ENCODE results near the gene SBF2.

Gene SBF2

DNA sequence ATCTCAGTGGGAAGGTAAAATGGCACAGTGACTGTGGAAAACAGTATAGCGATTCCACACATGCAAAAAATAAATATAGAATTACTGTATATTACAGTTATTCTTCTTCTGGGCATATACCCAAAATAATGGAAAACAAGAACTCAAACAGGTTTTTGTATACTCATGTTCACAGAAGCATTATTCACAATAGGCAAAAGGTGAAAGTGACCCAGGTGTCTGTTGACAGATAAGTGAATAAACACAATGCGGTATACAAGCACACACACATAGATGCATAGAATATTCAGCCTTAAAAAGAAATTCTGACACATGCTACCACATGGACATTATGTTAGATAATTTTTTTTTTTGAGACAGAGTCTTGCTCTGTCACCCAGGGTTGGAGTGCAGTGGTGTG is 397.1 kb downstream of the SBF2 start:
- Histone ChIP-seq H3K9me3 (ENCODE audit: control insufficient read depth, low read length) (no peaks in the 10 kb centered on the region), H3K36me3 (ENCODE audit: control insufficient read depth, insufficient read depth, low read length) (no peaks in the 10 kb centered on the region), H3K27me3 (ENCODE audit: control insufficient read depth, insufficient read depth, low read length) (no peaks in the 10 kb centered on the region), H3K9ac (ENCODE audit: low read length) (no peak overlapping the region), H3K4me3 (ENCODE audit: low read length) (no peak overlapping the region), H3K4me1 (ENCODE audit: control insufficient read depth, insufficient read depth, low read length) (no peaks in the 10 kb centered on the region)

DNA sequence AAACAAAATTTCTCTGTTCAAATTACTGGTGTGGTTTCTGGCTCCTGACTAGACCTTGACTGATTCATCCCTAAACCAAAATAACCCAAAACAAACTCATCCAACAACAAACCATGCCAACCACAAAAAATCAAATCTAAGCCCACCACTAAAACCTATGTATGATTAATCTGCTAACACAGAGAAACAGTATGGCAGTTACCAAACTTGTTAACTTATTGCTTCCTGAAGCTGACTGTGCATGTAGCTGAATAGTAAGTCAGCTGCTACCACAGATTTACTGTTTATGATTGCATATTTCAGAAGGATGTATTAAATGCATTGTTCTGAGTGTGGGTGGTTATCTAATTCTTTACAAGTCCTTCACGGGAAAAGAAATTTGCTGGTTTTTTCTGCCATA is 399.0 kb downstream of the SBF2 start:
- no peaks in the 10 kb centered on the region for H3K36me3 ChIP-seq (ENCODE audit: control insufficient read depth, insufficient read depth, low read length)
- H3K27me3 ChIP-seq (ENCODE audit: control insufficient read depth, insufficient read depth, low read length), result no peaks in the 10 kb centered on the region
- H3K4me3 ChIP-seq (ENCODE audit: low read length), result no peak overlapping the region
- no peak overlapping the region for H3K9ac ChIP-seq (ENCODE audit: low read length)
- H3K4me1 ChIP-seq (ENCODE audit: control insufficient read depth, insufficient read depth, low read length), result no peaks in the 10 kb centered on the region
- no peaks in the 10 kb centered on the region for H3K9me3 ChIP-seq (ENCODE audit: control insufficient read depth, low read length)

DNA sequence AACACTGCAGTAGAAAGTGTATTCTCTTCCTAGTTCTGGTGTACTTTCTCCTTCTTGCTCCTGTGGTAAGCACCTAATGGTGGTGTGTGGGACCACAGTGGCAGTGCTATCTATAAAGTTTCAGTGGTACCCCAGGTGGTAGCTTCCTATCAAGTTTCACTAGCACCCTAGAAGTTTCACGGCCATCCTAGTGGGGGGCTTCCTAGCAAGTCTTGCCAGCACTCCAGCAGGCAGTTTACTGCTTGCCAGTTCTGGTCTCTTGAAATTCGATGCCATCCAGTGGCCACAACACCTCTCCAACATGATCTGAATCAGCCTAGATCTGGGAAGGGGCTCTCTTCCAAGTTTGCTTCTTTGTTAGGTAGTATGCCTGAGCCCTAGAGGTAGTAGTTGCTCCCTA is 400.5 kb downstream of the SBF2 start:
- H3K9ac ChIP-seq (ENCODE audit: low read length), result no peak overlapping the region
- no peaks in the 10 kb centered on the region for H3K9me3 ChIP-seq (ENCODE audit: control insufficient read depth, low read length)
- H3K27me3 ChIP-seq (ENCODE audit: control insufficient read depth, insufficient read depth, low read length), result no peaks in the 10 kb centered on the region
- no peaks in the 10 kb centered on the region for H3K4me1 ChIP-seq (ENCODE audit: control insufficient read depth, insufficient read depth, low read length)
- no peak overlapping the region for H3K4me3 ChIP-seq (ENCODE audit: low read length)
- no peaks in the 10 kb centered on the region for H3K36me3 ChIP-seq (ENCODE audit: control insufficient read depth, insufficient read depth, low read length)

DNA sequence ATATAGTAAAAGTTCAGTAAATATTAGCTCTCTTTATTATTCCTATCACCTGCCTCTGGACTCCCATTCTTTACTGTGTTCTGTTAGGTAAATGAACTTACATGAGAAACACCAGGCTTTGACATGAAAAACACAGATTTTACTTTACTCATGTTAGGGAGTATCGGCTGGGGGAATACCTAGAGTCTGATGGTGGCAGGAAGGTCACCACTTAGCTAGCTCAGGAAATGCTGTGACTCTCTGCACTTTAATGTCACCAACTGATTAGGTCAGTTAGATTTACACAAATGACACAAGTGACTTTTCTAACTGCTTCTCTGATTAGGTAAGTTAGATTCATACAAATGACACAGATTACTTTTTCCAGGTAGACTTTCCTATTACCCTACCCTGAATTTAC is 405.1 kb downstream of the SBF2 start:
- H3K27me3 ChIP-seq (ENCODE audit: control insufficient read depth, insufficient read depth, low read length), result no peaks in the 10 kb centered on the region
- no peak overlapping the region for H3K4me3 ChIP-seq (ENCODE audit: low read length)
- H3K9me3 ChIP-seq (ENCODE audit: control insufficient read depth, low read length), result no peaks in the 10 kb centered on the region
- no peak overlapping the region for H3K9ac ChIP-seq (ENCODE audit: low read length)
- H3K4me1 ChIP-seq (ENCODE audit: control insufficient read depth, insufficient read depth, low read length), result no peaks in the 10 kb centered on the region
- no peaks in the 10 kb centered on the region for H3K36me3 ChIP-seq (ENCODE audit: control insufficient read depth, insufficient read depth, low read length)

DNA sequence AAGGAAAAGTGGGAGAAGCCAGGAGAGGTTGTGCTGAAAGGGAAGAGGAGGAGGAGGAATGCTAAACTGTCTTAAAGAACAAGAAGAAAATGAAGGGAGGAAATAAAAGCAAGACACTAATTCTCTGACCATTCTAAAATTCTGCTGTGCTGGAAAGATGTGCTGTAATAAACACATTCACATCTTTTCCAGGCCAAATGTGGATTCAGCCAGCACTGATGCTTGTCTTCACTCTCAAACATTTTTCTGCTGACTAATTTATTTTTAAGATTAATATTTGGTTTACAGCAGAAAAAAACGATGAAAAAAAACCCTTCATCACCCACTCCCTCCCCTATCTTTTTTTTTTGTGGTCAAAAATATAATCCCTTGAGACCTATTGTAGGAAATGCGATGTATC is 406.5 kb downstream of the SBF2 start:
- Histone ChIP-seq H3K9me3 (ENCODE audit: control insufficient read depth, low read length) (no peaks in the 10 kb centered on the region), H3K36me3 (ENCODE audit: control insufficient read depth, insufficient read depth, low read length) (no peaks in the 10 kb centered on the region), H3K4me3 (ENCODE audit: low read length) (no peak overlapping the region), H3K27me3 (ENCODE audit: control insufficient read depth, insufficient read depth, low read length) (no peaks in the 10 kb centered on the region), H3K9ac (ENCODE audit: low read length) (no peak overlapping the region), H3K4me1 (ENCODE audit: control insufficient read depth, insufficient read depth, low read length) (no peaks in the 10 kb centered on the region)

DNA sequence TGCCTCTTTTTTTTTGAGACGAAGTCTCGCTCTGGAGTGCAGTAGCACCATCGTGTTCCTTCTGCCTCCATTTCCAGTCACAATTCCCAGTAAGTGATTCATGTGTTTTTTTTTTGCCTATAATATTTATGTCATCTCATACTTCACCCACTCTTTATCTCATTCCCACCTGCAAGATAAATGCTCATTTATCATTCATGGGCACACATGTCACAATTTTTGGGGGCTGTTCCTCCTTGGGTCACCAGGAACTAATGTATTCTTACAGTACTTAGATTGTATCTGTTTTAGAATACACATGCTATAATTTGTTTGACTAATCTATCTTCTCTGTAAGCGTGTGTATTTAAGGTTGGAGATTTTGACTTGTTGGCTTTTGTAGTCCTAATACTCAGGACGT is 407.4 kb downstream of the SBF2 start:
- Histone ChIP-seq H3K9me3 (ENCODE audit: control insufficient read depth, low read length) (no peaks in the 10 kb centered on the region), H3K36me3 (ENCODE audit: control insufficient read depth, insufficient read depth, low read length) (no peaks in the 10 kb centered on the region), H3K4me1 (ENCODE audit: control insufficient read depth, insufficient read depth, low read length) (no peaks in the 10 kb centered on the region), H3K4me3 (ENCODE audit: low read length) (no peak overlapping the region), H3K9ac (ENCODE audit: low read length) (no peak overlapping the region), H3K27me3 (ENCODE audit: control insufficient read depth, insufficient read depth, low read length) (no peaks in the 10 kb centered on the region)

DNA sequence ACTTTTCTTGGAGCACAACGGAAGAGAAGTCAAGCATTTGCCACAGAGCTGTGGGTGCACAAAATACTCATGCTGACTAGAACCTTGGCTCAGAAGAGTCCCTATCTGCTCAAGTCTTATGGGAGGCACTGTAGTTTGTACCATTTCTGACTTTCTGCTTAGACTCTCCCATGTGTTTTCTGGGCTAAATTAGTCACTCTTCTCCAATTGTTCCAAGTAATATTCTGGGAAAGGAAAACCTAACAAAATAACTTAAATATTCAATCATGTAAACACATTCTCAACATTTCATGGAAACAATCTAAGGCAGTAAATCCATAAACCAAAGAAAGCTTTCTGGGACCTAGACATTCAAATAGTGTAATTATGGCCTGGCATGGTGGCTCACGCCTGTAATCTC is 409.4 kb downstream of the SBF2 start:
- Histone ChIP-seq H3K27me3 (ENCODE audit: control insufficient read depth, insufficient read depth, low read length) (no peaks in the 10 kb centered on the region), H3K9me3 (ENCODE audit: control insufficient read depth, low read length) (no peaks in the 10 kb centered on the region)

DNA sequence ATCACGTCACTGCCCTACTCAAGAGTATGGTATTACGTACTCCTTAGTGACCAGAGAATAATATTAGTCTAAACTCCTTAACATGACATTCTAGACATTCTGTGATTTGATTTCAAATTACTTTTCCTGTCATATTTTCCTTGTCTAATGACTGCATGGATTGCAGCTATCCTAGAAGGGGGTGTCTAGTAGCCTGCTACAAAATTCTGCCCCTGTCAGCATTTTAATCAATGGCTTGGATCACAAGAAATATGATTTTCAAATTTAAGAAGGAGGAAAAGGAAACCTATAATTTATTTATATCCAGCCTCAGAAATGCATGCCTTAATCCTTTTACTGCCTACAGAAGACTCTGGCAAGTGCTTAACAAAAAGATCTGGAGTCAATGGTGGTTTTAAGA is 413.4 kb downstream of the SBF2 start:
- Histone ChIP-seq H3K4me1 (ENCODE audit: control insufficient read depth, insufficient read depth, low read length) (no peaks in the 10 kb centered on the region), H3K4me3 (ENCODE audit: low read length) (no peak overlapping the region), H3K9ac (ENCODE audit: low read length) (no peak overlapping the region), H3K27me3 (ENCODE audit: control insufficient read depth, insufficient read depth, low read length) (no peaks in the 10 kb centered on the region), H3K9me3 (ENCODE audit: control insufficient read depth, low read length) (no peaks in the 10 kb centered on the region), H3K36me3 (ENCODE audit: control insufficient read depth, insufficient read depth, low read length) (no peaks in the 10 kb centered on the region)

More for the DNA sequence above, 409.4 kb downstream of the SBF2 start:
- Histone ChIP-seq H3K36me3 (ENCODE audit: control insufficient read depth, insufficient read depth, low read length) (no peaks in the 10 kb centered on the region), H3K4me3 (ENCODE audit: low read length) (no peak overlapping the region), H3K4me1 (ENCODE audit: control insufficient read depth, insufficient read depth, low read length) (no peaks in the 10 kb centered on the region), H3K9ac (ENCODE audit: low read length) (no peak overlapping the region)

DNA sequence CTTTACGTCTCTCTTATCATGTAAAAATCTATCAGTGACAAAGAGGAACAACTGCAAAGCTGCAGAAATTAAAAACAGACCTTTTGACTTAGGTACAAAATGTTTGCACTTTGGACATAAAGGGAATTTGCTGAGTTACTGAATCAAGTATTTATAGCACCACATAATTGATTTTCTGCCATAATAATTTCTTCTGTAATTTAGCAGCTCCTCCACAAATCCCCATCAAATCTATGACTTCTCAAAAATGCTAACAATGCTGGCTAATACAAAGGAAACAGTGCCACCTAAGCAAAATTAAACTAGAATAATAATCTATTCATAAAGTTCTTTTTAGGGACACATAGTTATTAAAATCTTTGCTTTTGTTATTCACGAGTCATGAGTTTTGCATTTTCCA is 415.1 kb downstream of the SBF2 start:
- H3K9ac ChIP-seq (ENCODE audit: low read length), result no peak overlapping the region
- H3K27me3 ChIP-seq (ENCODE audit: control insufficient read depth, insufficient read depth, low read length), result no peaks in the 10 kb centered on the region
- H3K4me3 ChIP-seq (ENCODE audit: low read length), result no peak overlapping the region
- H3K4me1 ChIP-seq (ENCODE audit: control insufficient read depth, insufficient read depth, low read length), result no peaks in the 10 kb centered on the region
- no peaks in the 10 kb centered on the region for H3K36me3 ChIP-seq (ENCODE audit: control insufficient read depth, insufficient read depth, low read length)
- H3K9me3 ChIP-seq (ENCODE audit: control insufficient read depth, low read length), result no peaks in the 10 kb centered on the region

DNA sequence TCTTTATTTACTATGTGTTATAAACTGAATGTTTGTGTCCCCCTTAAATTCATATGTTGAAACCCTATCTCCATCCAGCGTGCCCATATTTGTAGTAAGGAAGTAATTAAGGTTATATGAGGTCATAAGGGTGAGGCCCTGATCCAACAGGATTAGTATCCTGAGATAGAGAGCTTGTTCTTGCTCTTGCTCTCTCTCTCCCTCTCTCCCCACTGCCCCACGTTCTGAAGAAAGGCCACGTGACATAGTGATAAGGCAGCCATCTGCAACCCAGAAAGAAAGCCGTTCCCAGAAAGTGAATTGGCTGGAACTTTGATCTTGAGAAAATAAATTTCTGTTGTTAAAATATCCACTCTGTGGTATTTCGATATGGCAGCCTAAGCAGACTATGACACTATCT is 417.7 kb downstream of the SBF2 start:
- Histone ChIP-seq H3K36me3 (ENCODE audit: control insufficient read depth, insufficient read depth, low read length) (no peaks in the 10 kb centered on the region), H3K27me3 (ENCODE audit: control insufficient read depth, insufficient read depth, low read length) (no peaks in the 10 kb centered on the region), H3K9me3 (ENCODE audit: control insufficient read depth, low read length) (no peaks in the 10 kb centered on the region), H3K4me3 (ENCODE audit: low read length) (no peak overlapping the region), H3K4me1 (ENCODE audit: control insufficient read depth, insufficient read depth, low read length) (no peaks in the 10 kb centered on the region), H3K9ac (ENCODE audit: low read length) (no peak overlapping the region)

DNA sequence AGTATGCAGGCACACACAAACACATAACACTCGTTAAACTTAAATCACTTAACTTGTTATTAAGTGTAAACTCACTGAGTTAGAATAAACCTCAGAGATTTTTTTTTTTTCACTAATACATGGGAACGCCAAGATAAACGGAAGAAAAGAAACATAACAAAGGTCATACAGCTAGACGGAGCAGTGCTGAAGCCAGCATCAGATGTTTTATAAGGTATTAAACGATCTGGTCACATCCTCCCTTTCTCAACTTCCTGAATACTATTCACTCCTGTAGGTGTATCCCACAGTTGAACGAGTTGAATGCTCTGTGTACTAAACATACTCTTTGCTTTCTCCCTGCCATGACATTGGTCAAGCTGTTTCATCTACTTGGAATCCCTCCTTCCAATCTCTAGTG is 418.2 kb downstream of the SBF2 start:
- H3K9me3 ChIP-seq (ENCODE audit: control insufficient read depth, low read length), result no peaks in the 10 kb centered on the region
- H3K36me3 ChIP-seq (ENCODE audit: control insufficient read depth, insufficient read depth, low read length), result no peaks in the 10 kb centered on the region
- no peak overlapping the region for H3K9ac ChIP-seq (ENCODE audit: low read length)
- H3K4me1 ChIP-seq (ENCODE audit: control insufficient read depth, insufficient read depth, low read length), result no peaks in the 10 kb centered on the region
- H3K27me3 ChIP-seq (ENCODE audit: control insufficient read depth, insufficient read depth, low read length), result no peaks in the 10 kb centered on the region
- H3K4me3 ChIP-seq (ENCODE audit: low read length), result no peak overlapping the region

DNA sequence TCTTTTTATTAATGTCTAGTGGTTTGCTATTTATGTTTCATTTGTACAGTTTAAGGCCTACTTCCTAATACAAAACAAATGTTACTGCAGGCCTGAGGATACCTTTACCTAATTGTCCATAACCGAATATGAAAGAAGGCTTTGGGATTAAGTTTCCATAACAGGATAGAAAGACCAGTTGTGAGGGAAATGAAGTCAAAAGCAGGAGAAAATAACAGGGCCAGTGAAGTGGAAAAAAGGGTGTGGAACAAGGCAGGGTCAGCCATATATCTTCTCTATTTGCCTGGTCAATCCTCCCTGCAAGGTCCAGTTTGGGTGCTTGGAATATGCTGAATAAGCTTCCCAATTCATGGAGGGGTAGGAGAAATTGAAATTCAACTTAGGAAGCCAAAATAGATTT is 418.6 kb downstream of the SBF2 start:
- H3K4me1 ChIP-seq (ENCODE audit: control insufficient read depth, insufficient read depth, low read length), result no peaks in the 10 kb centered on the region
- no peaks in the 10 kb centered on the region for H3K27me3 ChIP-seq (ENCODE audit: control insufficient read depth, insufficient read depth, low read length)
- no peak overlapping the region for H3K9ac ChIP-seq (ENCODE audit: low read length)
- no peaks in the 10 kb centered on the region for H3K36me3 ChIP-seq (ENCODE audit: control insufficient read depth, insufficient read depth, low read length)
- H3K9me3 ChIP-seq (ENCODE audit: control insufficient read depth, low read length), result no peaks in the 10 kb centered on the region
- no peak overlapping the region for H3K4me3 ChIP-seq (ENCODE audit: low read length)

DNA sequence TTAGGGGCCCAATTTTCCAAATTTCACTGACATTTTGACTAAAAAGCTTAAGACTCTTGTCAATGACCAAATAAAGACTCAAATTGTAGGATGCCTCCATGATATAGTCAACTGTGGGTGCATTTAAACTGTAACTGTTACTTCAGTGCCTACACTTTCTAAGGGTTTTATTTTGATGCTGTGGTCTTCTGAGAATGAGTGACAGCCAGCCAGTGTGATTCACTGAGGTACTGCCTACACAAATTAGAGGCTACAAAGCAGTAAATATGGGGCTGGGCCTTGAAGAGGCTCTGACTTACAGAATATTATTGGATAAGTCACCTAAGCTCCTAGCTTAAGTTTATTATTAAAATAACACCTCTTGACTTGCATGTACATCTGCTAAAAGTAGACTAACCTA is 419.6 kb downstream of the SBF2 start:
- H3K36me3 ChIP-seq (ENCODE audit: control insufficient read depth, insufficient read depth, low read length), result no peaks in the 10 kb centered on the region

More for the DNA sequence above, 419.6 kb downstream of the SBF2 start:
- no peaks in the 10 kb centered on the region for H3K9me3 ChIP-seq (ENCODE audit: control insufficient read depth, low read length)
- H3K4me1 ChIP-seq (ENCODE audit: control insufficient read depth, insufficient read depth, low read length), result no peaks in the 10 kb centered on the region
- H3K27me3 ChIP-seq (ENCODE audit: control insufficient read depth, insufficient read depth, low read length), result no peaks in the 10 kb centered on the region
- no peak overlapping the region for H3K9ac ChIP-seq (ENCODE audit: low read length)
- H3K4me3 ChIP-seq (ENCODE audit: low read length), result no peak overlapping the region
